ENCODE data around the gene WNT6. TPM values are rescaled to one million over a fixed set of nuclear protein-coding genes. Genes with fewer than 3 reads are reported as not detected.

WNT6 gene
- total RNA-seq, 1 experiment from 2014 or later: 0.39 TPM

GRCh38 chr2:218877891-218878290 lies 18.3 kb downstream of the WNT6 start:
- DNase-seq (ENCODE audit: low read depth): no peak

GRCh38 chr2:218878486-218878885 lies 18.9 kb downstream of the WNT6 start:
- no peak for DNase-seq (ENCODE audit: low read depth)

- DNase-seq (ENCODE audit: low read depth): no peak
These were observed 19.5 kb downstream of the WNT6 start for GRCh38 chr2:218878926-218879761.

GRCh38 chr2:218879776-218880101 lies 20.1 kb downstream of the WNT6 start:
- DNase-seq (ENCODE audit: low read depth): no peak

- DNase-seq (ENCODE audit: low read depth): no peak
These were observed 20.7 kb downstream of the WNT6 start, which contains the start of gene WNT10A for GRCh38 chr2:218880102-218880858. WNT10A (plus strand) TSS chr2:218880852; CDS start chr2:218880996, 144 bp downstream.

GRCh38 chr2:218880859-218881594 lies 21.4 kb downstream of the WNT6 start:
- DNase-seq (ENCODE audit: low read depth): no peak

- DNase-seq (ENCODE audit: low read depth): no peak
These were observed 22.3 kb downstream of the WNT6 start for GRCh38 chr2:218881744-218882460.

- DNase-seq (ENCODE audit: low read depth): no peak
These were observed 22.8 kb downstream of the WNT6 start for GRCh38 chr2:218882461-218882816.

GRCh38 chr2:218882866-218883366 lies 23.3 kb downstream of the WNT6 start:
- peak; percentile 39 for DNase-seq (ENCODE audit: low read depth)

- DNase-seq (ENCODE audit: low read depth): no peak
These were observed 24.2 kb downstream of the WNT6 start for GRCh38 chr2:218883491-218884490.

GRCh38 chr2:218884519-218884918 lies 24.9 kb downstream of the WNT6 start:
- DNase-seq (ENCODE audit: low read depth): no peak

GRCh38 chr2:218885981-218886947 lies 26.7 kb downstream of the WNT6 start:
- no peak for DNase-seq (ENCODE audit: low read depth)

- DNase-seq (ENCODE audit: low read depth): no peak
These were observed 27.5 kb downstream of the WNT6 start for GRCh38 chr2:218887079-218887478.

GRCh38 chr2:218888341-218888740 lies 28.7 kb downstream of the WNT6 start:
- DNase-seq (ENCODE audit: low read depth): no peak

GRCh38 chr2:218889937-218890336 lies 30.3 kb downstream of the WNT6 start:
- DNase-seq (ENCODE audit: low read depth): no peak

- DNase-seq (ENCODE audit: low read depth): no peak
These were observed 30.8 kb downstream of the WNT6 start for GRCh38 chr2:218890369-218890768.

- DNase-seq (ENCODE audit: low read depth): no peak
These were observed 31.9 kb downstream of the WNT6 start for GRCh38 chr2:218891275-218892135.

- peak; percentile 58 for DNase-seq (ENCODE audit: low read depth)
These were observed 33.2 kb downstream of the WNT6 start for GRCh38 chr2:218892693-218893348.

Measured in M059J (cell line).